Sigmoid colon (tissue), 7 donors: ENCODE data around the gene PCNX3. TPM values are rescaled to one million over a fixed set of nuclear protein-coding genes. Genes with fewer than 3 reads are reported as not detected.

Experiments used
- DNase-seq: peaks from one replicate; pipeline ENCODE4 v3.0.0-alpha.2; 2019
- H3K27ac ChIP-seq, 4 donors: fragments of 200-600 bp; sonication (generic); one replicate each; pipeline ENCODE4 v1.5.1; 2016 to 2019; ENCODE audit warnings: mild to moderate bottlenecking in 1 of 4
- H3K27me3 ChIP-seq, 3 donors: fragments of 200-600 bp; sonication (generic); one replicate each; pipeline ENCODE4 v1.5.1; 2019; ENCODE audit warnings: mild to moderate bottlenecking in 1 of 3
- H3K36me3 ChIP-seq, 4 donors: fragments of 200-600 bp; sonication (generic); one replicate each; pipeline ENCODE4 v1.5.1; 2016 to 2019
- H3K4me1 ChIP-seq, 4 donors: fragments of 200-600 bp; sonication (generic); one replicate each; pipeline ENCODE4 v1.5.1; 2017 to 2019
- H3K4me3 ChIP-seq, 4 donors: fragments of 200-600 bp; sonication (generic); one replicate each; pipeline ENCODE4 v1.5.1; 2017 to 2019; ENCODE audit warnings: mild to moderate bottlenecking in 2 of 4, moderate library complexity in 1 of 4
- H3K9me3 ChIP-seq, 4 donors: fragments of 200-600 bp in 3 of 4; sonication (generic) in 3 of 4; one replicate each; pipeline versions ENCODE4 v1.5.1 to v1.6.1; 2013 to 2019
- CTCF ChIP-seq, 4 experiments: fragments of 450-650 bp in 3 of 4; fragments of 200-600 bp in 1 of 4; IDR thresholded peaks; one replicate each; pipeline ENCODE4 v1.5.1; 2016 to 2019; ENCODE audit warnings: antibody characterized with exemption in 4 of 4, mild to moderate bottlenecking in 3 of 4, moderate library complexity in 2 of 4
- EP300 ChIP-seq, 4 donors: sonication (generic); formaldehyde crosslinking; IDR thresholded peaks; one replicate each; pipeline ENCODE4 v1.6.1; 2017; ENCODE audit warnings: antibody characterized with exemption in 4 of 4
- POLR2A ChIP-seq, 2 donors: fragments of 450-650 bp; IDR thresholded peaks; one replicate each; pipeline ENCODE4 v1.6.1; 2016; ENCODE audit warnings: antibody characterized with exemption in 2 of 2, mild to moderate bottlenecking in 2 of 2, moderate library complexity in 2 of 2
- POLR2AphosphoS5 ChIP-seq, 4 donors: sonication (generic); formaldehyde crosslinking; IDR thresholded peaks; one replicate each; pipeline ENCODE4 v1.6.1; 2017; ENCODE audit warnings: antibody characterized with exemption in 4 of 4
- WGBS, 2 donors: extraction: QIAGEN DNeasy Blood & Tissue Kit; methylation state at CpG; one replicate each; pipeline ENCODE4 v1.1.7; 2013; 5-methylcytosine and 5-hydroxymethylcytosine counted together
- intact Hi-C: fragments of 100-400 bp; cut with DNase I; formaldehyde crosslinking; loops from one replicate; pipeline ENCODE4 v1.15.1; 2023
- polyA plus RNA-seq, 3 donors: library from polyadenylated mRNA; stranded (reverse); fragments of 200-250 nt; gene quantifications; one replicate each; pipeline ENCODE4 v1.2.3, GENCODE V29; 2013
- total RNA-seq, 4 donors: library from RNA; depleted of rRNA; stranded (reverse); fragments of >200 nt; gene quantifications; one replicate each; pipeline ENCODE4 v1.1.0, GENCODE V29; 2016
- donor health status: healthy with polysubstance abuse.
- donor health status: Bipolar disorder and iron deficiency.
- donor health status: healthy.

PCNX3 gene
- total and polyA plus RNA-seq, 7 donors, result 6.0 to 35.0 (median 11.0) TPM

- Histone ChIP-seq H3K4me1 (peaks cover 0 to 76% (median 63%) of the 10 kb centered on the region in 4 donors), H3K36me3 (peaks cover 0 to 6% (median 0%) of the 10 kb centered on the region in 4 donors), H3K27ac (peak overlapping the region; percentile 91 to 98 (median 98)), H3K4me3 (peak overlapping the region; percentile 51 to 99 (median 79)), H3K27me3 (no peaks in the 10 kb centered on the region), H3K9me3 (no peaks in the 10 kb centered on the region)
- TF ChIP-seq POLR2A (IDR thresholded peaks at IDR 0.05) (no peak), CTCF (IDR thresholded peaks at IDR 0.05) (no peak), POLR2AphosphoS5 (IDR thresholded peaks at IDR 0.05) (no peak), EP300 (IDR thresholded peaks at IDR 0.05) (no peak)
- intact Hi-C loops, result loop anchor here (5.0 kb wide), 2 partner anchors 149 to 286 kb away; partner anchors contain the start of genes CFL1 and NEAT1
- 81 to 82% methylated on average over 9 of the region's 9 CpGs for WGBS, 2 donors
- DNase-seq, result peak; percentile 66
These were observed 44.2 kb upstream of the PCNX3 start for GRCh38 chr11:65571420-65571819.

GRCh38 chr11:65571940-65572339 lies 43.6 kb upstream of the PCNX3 start:
- Histone ChIP-seq H3K4me1 (peaks cover 0 to 75% (median 65%) of the 10 kb centered on the region in 4 donors), H3K27ac (peak overlapping the region; percentile 91 to 98 (median 98)), H3K36me3 (peaks cover 0 to 6% (median 0%) of the 10 kb centered on the region in 4 donors), H3K4me3 (peak overlapping the region; percentile 51 to 99 (median 87)), H3K9me3 (no peaks in the 10 kb centered on the region), H3K27me3 (no peaks in the 10 kb centered on the region)
- intact Hi-C loops, result loop anchor here (1.0 to 5.0 kb wide), 5 partner anchors 13 to 285 kb away; partner anchors contain the start of genes CFL1, LTBP3, MAP3K11 and NEAT1
- no peak for TF ChIP-seq POLR2A (IDR thresholded peaks at IDR 0.05)
- TF ChIP-seq EP300 (IDR thresholded peaks at IDR 0.05), result no peak
- no peak for TF ChIP-seq POLR2AphosphoS5 (IDR thresholded peaks at IDR 0.05)
- peak; percentile 35 to 46 (median 40) for TF ChIP-seq CTCF (IDR thresholded peaks at IDR 0.05)
- 4 to 10% methylated on average over 11 of the region's 11 CpGs for WGBS, 2 donors
- no peak for DNase-seq

GRCh38 chr11:65572356-65573051 lies 43.1 kb upstream of the PCNX3 start, which contains the start of gene FAM89B:
FAM89B (plus strand) TSS chr11:65572538; CDS start chr11:65572670, 132 bp downstream.
- Histone ChIP-seq H3K27me3 (no peaks in the 10 kb centered on the region), H3K27ac (peak within 1 kb of the TSS; percentile 91 to 98 (median 98)), H3K4me3 (peak within 1 kb of the TSS; percentile 51 to 99 (median 87)), H3K4me1 (peaks cover 0 to 75% (median 68%) of the 10 kb centered on the region in 4 donors), H3K9me3 (no peaks in the 10 kb centered on the region), H3K36me3 (peaks cover 0 to 5% (median 0%) of the 10 kb centered on the region in 4 donors)
- intact Hi-C loops, result loop anchor here (1.0 to 5.0 kb wide), 5 partner anchors 14 to 285 kb away; partner anchors contain the start of genes CFL1, LTBP3, MAP3K11 and NEAT1
- peak; percentile 97 for DNase-seq
- WGBS, 2 donors, result 0% methylated on average over 86 of the region's 86 CpGs
- TF ChIP-seq POLR2AphosphoS5 (IDR thresholded peaks at IDR 0.05), result peak; percentile 46 to 72 (median 60)
- TF ChIP-seq EP300 (IDR thresholded peaks at IDR 0.05), result no peak

- no peaks in the 10 kb centered on the region for H3K27me3 ChIP-seq
- TF ChIP-seq EP300 (IDR thresholded peaks at IDR 0.05) (no peak), POLR2A (IDR thresholded peaks at IDR 0.05) (no peak), CTCF (IDR thresholded peaks at IDR 0.05) (no peak)
- H3K36me3 ChIP-seq, result peaks cover 0 to 7% (median 0%) of the 10 kb centered on the region in 4 donors
- WGBS, 2 donors, result 34 to 42% methylated on average over 22 of the region's 22 CpGs
- DNase-seq, result peak; percentile 83
- peaks cover 0 to 75% (median 68%) of the 10 kb centered on the region in 4 donors for H3K4me1 ChIP-seq
- H3K27ac ChIP-seq, result peak overlapping the region; percentile 91 to 98 (median 98)
- H3K4me3 ChIP-seq, result peak overlapping the region; percentile 51 to 99 (median 87)
- intact Hi-C loops, result loop anchor here (2.0 to 5.0 kb wide), 4 partner anchors 15 to 284 kb away; partner anchors contain the start of genes CFL1, LTBP3, MAP3K11 and NEAT1
- no peaks in the 10 kb centered on the region for H3K9me3 ChIP-seq
These were observed 42.0 kb upstream of the PCNX3 start for GRCh38 chr11:65573391-65574079.
